Neural cell (in vitro differentiated cells): Measurements from ENCODE around the gene CAMSAP3. TPM values are rescaled to one million over a fixed set of nuclear protein-coding genes. Genes with fewer than 3 reads are reported as not detected.

Experiments used
- H2AFZ ChIP-seq: fragments of 200-600, 300-800 bp; sonication (generic), shearing (Covaris generic); 2 replicates; pipeline ENCODE4 v1.6.0; 2014; ENCODE audit warnings: low read depth, mild to moderate bottlenecking, antibody characterized with exemption, low read length, moderate library complexity
- H3F3A ChIP-seq: fragments of 200-600 bp; shearing (Covaris generic); 2 replicates; pipeline ENCODE4 v1.6.1; 2016; ENCODE audit warnings: mild to moderate bottlenecking, moderate library complexity, mixed read lengths, antibody characterized with exemption, low read length; ENCODE audit not compliant: insufficient read depth, poor library complexity, severe bottlenecking
- H3K27ac ChIP-seq: fragments of 200-600, 300-800 bp; sonication (generic), shearing (Covaris generic); 2 replicates; pipeline ENCODE4 v1.5.1; 2014; ENCODE audit warnings: mild to moderate bottlenecking, low read length, moderate library complexity
- H3K27me3 ChIP-seq: fragments of 300-800, 200-600 bp; sonication (generic), shearing (Covaris generic); 2 replicates; pipeline ENCODE4 v1.6.0; 2014; ENCODE audit warnings: mild to moderate bottlenecking, low read depth, low read length, moderate library complexity; ENCODE audit not compliant: insufficient read depth
- H3K36me3 ChIP-seq: fragments of 300-800, 200-600 bp; sonication (generic), shearing (Covaris generic); 2 replicates; pipeline ENCODE4 v1.5.1; 2014; ENCODE audit warnings: mild to moderate bottlenecking, antibody characterized with exemption, low read length, moderate library complexity; ENCODE audit not compliant: insufficient read depth
- H3K4me2 ChIP-seq: fragments of 300-800, 200-600 bp; sonication (generic), shearing (Covaris generic); 2 replicates; pipeline ENCODE4 v1.6.0; 2014; ENCODE audit warnings: mild to moderate bottlenecking, low read length
- H3K4me3 ChIP-seq: fragments of 300-800, 200-600 bp; sonication (generic), shearing (Covaris generic); 2 replicates; pipeline ENCODE4 v1.5.1; 2014; ENCODE audit warnings: mild to moderate bottlenecking, low read length, moderate library complexity
- H3K79me2 ChIP-seq: fragments of 200-600 bp; shearing (Covaris generic); replicated peaks from 2 replicates; pipeline ENCODE4 v1.6.0; 2014; ENCODE audit warnings: mild to moderate bottlenecking, low read length, moderate library complexity; ENCODE audit not compliant: insufficient read depth
- H3K9ac ChIP-seq: fragments of 300-800, 200-600 bp; sonication (generic), shearing (Covaris generic); 2 replicates; pipeline ENCODE4 v1.6.1; 2016; ENCODE audit warnings: mild to moderate bottlenecking, low read length, mixed read lengths
- H3K9me2 ChIP-seq: fragments of 200-600 bp; shearing (Covaris generic); 2 replicates; pipeline ENCODE4 v1.6.1; 2016; ENCODE audit warnings: mild to moderate bottlenecking, low read length, mixed read lengths; ENCODE audit not compliant: insufficient read depth
- H3K9me3 ChIP-seq: fragments of 200-600, 300-800 bp; sonication (generic), shearing (Covaris generic); 2 replicates; pipeline ENCODE4 v1.6.1; 2016; ENCODE audit warnings: mild to moderate bottlenecking, mixed run types, low read length, moderate library complexity, mixed read lengths
- H4K20me1 ChIP-seq: fragments of 200-600 bp; shearing (Covaris generic); 2 replicates; pipeline ENCODE4 v1.6.1; 2016; ENCODE audit warnings: mild to moderate bottlenecking, mixed run types; ENCODE audit not compliant: insufficient read depth
- CTCF ChIP-seq: fragments of 450-650 bp; IDR thresholded peaks from 2 replicates; pipeline ENCODE4 v1.5.1; 2014; ENCODE audit warnings: antibody characterized with exemption, mild to moderate bottlenecking, moderate library complexity; ENCODE audit not compliant: poor library complexity, severe bottlenecking
- EP300 ChIP-seq: fragments of 450-650 bp; conservative IDR thresholded peaks from 2 replicates; pipeline ENCODE4 v1.6.1; 2014; ENCODE audit warnings: antibody characterized with exemption, mild to moderate bottlenecking, moderate library complexity; ENCODE audit not compliant: poor library complexity, severe bottlenecking
- EZH2 ChIP-seq: fragments of 200-600, 300-800 bp; shearing (Covaris generic), sonication (generic); IDR thresholded peaks from 2 replicates; pipeline ENCODE4 v1.6.1; 2014; ENCODE audit warnings: antibody characterized with exemption, low read length, borderline replicate concordance, mild to moderate bottlenecking; ENCODE audit not compliant: insufficient read depth, poor library complexity, severe bottlenecking
- MXI1 ChIP-seq: fragments of 450-650 bp; conservative IDR thresholded peaks from 2 replicates; pipeline ENCODE4 v1.6.1; 2014; ENCODE audit warnings: antibody characterized with exemption, mild to moderate bottlenecking; ENCODE audit not compliant: poor library complexity, severe bottlenecking
- POLR2AphosphoS5 ChIP-seq: IDR thresholded peaks from 2 replicates; pipeline ENCODE4 v1.6.1; 2012
- RAD21 ChIP-seq: fragments of 450-650 bp; conservative IDR thresholded peaks from 2 replicates; pipeline ENCODE4 v1.6.1; 2014; ENCODE audit warnings: antibody characterized with exemption, mild to moderate bottlenecking, moderate library complexity
- REST ChIP-seq: IDR thresholded peaks from 2 replicates; pipeline ENCODE4 v1.6.1; 2012; ENCODE audit warnings: borderline replicate concordance
- SMC3 ChIP-seq: fragments of 450-650 bp; conservative IDR thresholded peaks from 2 replicates; pipeline ENCODE4 v1.6.1; 2014; ENCODE audit warnings: antibody characterized with exemption, mild to moderate bottlenecking, moderate library complexity; ENCODE audit not compliant: poor library complexity
- TAF1 ChIP-seq: IDR thresholded peaks from 2 replicates; pipeline ENCODE4 v1.6.1; 2012; ENCODE audit warnings: low read depth
- polyA plus RNA-seq: library from polyadenylated mRNA; depleted of rRNA; stranded (reverse); fragments of >200 nt; gene quantifications from 2 replicates; pipeline ENCODE4 v1.2.3, GENCODE V29; 2014

Gene CAMSAP3
- polyA plus RNA-seq, 1 donor from 2014 or later, result 17.0 TPM

GRCh38 chr19:7620442-7621412 lies 25.1 kb downstream of the CAMSAP3 start:
- Histone ChIP-seq H3K27ac (no peak overlapping the region), H3K36me3 (no peaks in the 10 kb centered on the region), H3K27me3 (no peaks in the 10 kb centered on the region), H3F3A (no peaks in the 10 kb centered on the region), H3K79me2 (no peaks in the 10 kb centered on the region), H3K9me3 (no peaks in the 10 kb centered on the region), H3K9ac (no peak overlapping the region), H4K20me1 (no peaks in the 10 kb centered on the region), H3K4me2 (no peak overlapping the region), H2AFZ (no peak overlapping the region), H3K4me3 (no peak overlapping the region), H3K9me2 (no peaks in the 10 kb centered on the region)
- TF ChIP-seq POLR2AphosphoS5, result no peak
- TF ChIP-seq EZH2, result no peak
- TF ChIP-seq RAD21, result no peak
- no peak for TF ChIP-seq TAF1
- no peak for TF ChIP-seq CTCF
- no peak for TF ChIP-seq MXI1
- TF ChIP-seq REST, result no peak
- no peak for TF ChIP-seq EP300
- no peak for TF ChIP-seq SMC3

- no peaks in the 10 kb centered on the region for H3K9me3 ChIP-seq
- H3F3A ChIP-seq, result no peaks in the 10 kb centered on the region
- no peak overlapping the region for H3K4me2 ChIP-seq
- no peak overlapping the region for H2AFZ ChIP-seq
- peaks cover 7% of the 10 kb centered on the region for H3K79me2 ChIP-seq
- no peaks in the 10 kb centered on the region for H3K9me2 ChIP-seq
- no peaks in the 10 kb centered on the region for H4K20me1 ChIP-seq
- no peaks in the 10 kb centered on the region for H3K27me3 ChIP-seq
- H3K27ac ChIP-seq, result no peak overlapping the region
- no peak overlapping the region for H3K4me3 ChIP-seq
- H3K36me3 ChIP-seq, result no peaks in the 10 kb centered on the region
- no peak overlapping the region for H3K9ac ChIP-seq
- no peak for TF ChIP-seq TAF1
- TF ChIP-seq EP300, result no peak
- TF ChIP-seq SMC3, result no peak
- TF ChIP-seq RAD21, result no peak
- TF ChIP-seq POLR2AphosphoS5, result no peak
- TF ChIP-seq EZH2, result no peak
- no peak for TF ChIP-seq CTCF
- no peak for TF ChIP-seq REST
- TF ChIP-seq MXI1, result no peak
Measured at GRCh38 chr19:7622933-7623685, 27.4 kb downstream of the CAMSAP3 start.
